Measurements from ENCODE around the gene DGKH.

Gene DGKH

GRCh38 chr13:42048342-42048683 lies at the start of gene DGKH:
Gene DGKH, plus strand, starts transcription at chr13:42048648. Its CDS starts 126 bp downstream, at chr13:42048774.
- DNase-seq (ENCODE audit: low read depth) = no peak

GRCh38 chr13:42000846-42001245 lies 47.6 kb upstream of the DGKH start:
- no peak for DNase-seq (ENCODE audit: low read depth)

GRCh38 chr13:42001580-42001979 lies 46.9 kb upstream of the DGKH start:
- peak; percentile 65 for DNase-seq (ENCODE audit: low read depth)

GRCh38 chr13:42002066-42002465 lies 46.4 kb upstream of the DGKH start:
- DNase-seq (ENCODE audit: low read depth) = no peak

- peak; percentile 45 for DNase-seq (ENCODE audit: low read depth)
Measured at GRCh38 chr13:42007844-42008243, 40.6 kb upstream of the DGKH start.

- DNase-seq (ENCODE audit: low read depth) = no peak
Measured at GRCh38 chr13:42009057-42009456, 39.4 kb upstream of the DGKH start.

GRCh38 chr13:42011601-42012350 lies 36.7 kb upstream of the DGKH start:
- DNase-seq (ENCODE audit: low read depth) = no peak

GRCh38 chr13:42014119-42014518 lies 34.3 kb upstream of the DGKH start:
- no peak for DNase-seq (ENCODE audit: low read depth)

GRCh38 chr13:42017264-42017663 lies 31.2 kb upstream of the DGKH start:
- DNase-seq (ENCODE audit: low read depth) = no peak

GRCh38 chr13:42021851-42022250 lies 26.6 kb upstream of the DGKH start:
- DNase-seq (ENCODE audit: low read depth) = no peak

- DNase-seq (ENCODE audit: low read depth) = no peak
Measured at GRCh38 chr13:42022336-42022735, 26.1 kb upstream of the DGKH start.

- no peak for DNase-seq (ENCODE audit: low read depth)
Measured at GRCh38 chr13:42022796-42023493, 25.5 kb upstream of the DGKH start.

GRCh38 chr13:42027286-42027685 lies 21.2 kb upstream of the DGKH start:
- DNase-seq (ENCODE audit: low read depth) = no peak

- DNase-seq (ENCODE audit: low read depth) = no peak
Measured at GRCh38 chr13:42028113-42028799, 20.2 kb upstream of the DGKH start.

- DNase-seq (ENCODE audit: low read depth) = no peak
Measured at GRCh38 chr13:42035905-42036521, 12.4 kb upstream of the DGKH start.

GRCh38 chr13:42036711-42037110 lies 11.7 kb upstream of the DGKH start:
- DNase-seq (ENCODE audit: low read depth) = no peak

- DNase-seq (ENCODE audit: low read depth) = no peak
Measured at GRCh38 chr13:42038661-42039456, 9.6 kb upstream of the DGKH start.

- no peak for DNase-seq (ENCODE audit: low read depth)
Measured at GRCh38 chr13:42039457-42039945, 8.9 kb upstream of the DGKH start.

GRCh38 chr13:42039946-42040729 lies 8.3 kb upstream of the DGKH start:
- peak; percentile 80 for DNase-seq (ENCODE audit: low read depth)

GRCh38 chr13:42040730-42041010 lies 7.8 kb upstream of the DGKH start:
- DNase-seq (ENCODE audit: low read depth) = no peak

Data from stromal cell of bone marrow (primary cell).